ENCODE data around the gene DNAL1.

DNA sequence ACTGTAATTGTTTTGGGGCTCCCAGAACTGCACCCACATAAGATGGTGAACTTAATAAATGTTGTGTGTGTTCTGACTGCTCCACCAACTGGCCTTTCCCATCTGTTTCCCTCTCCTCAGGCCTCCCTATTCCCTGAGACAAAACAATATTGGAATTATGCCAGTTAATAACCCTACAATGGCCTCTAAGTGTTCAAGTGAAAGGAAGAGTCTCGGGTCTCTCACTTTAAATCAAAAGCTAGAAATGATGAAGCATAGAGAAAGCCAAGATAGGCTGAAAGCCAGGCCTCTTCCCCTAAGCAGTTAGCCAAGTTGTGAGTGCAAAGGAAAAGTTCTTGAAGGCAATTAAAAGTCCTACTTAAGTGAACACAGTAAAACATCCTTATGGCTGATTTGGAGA, 19.1 kb upstream of the DNAL1 start:
- TF ChIP-seq POLR2AphosphoS5 (IDR thresholded peaks at IDR 0.05; ENCODE audit: low read depth, low read length) (no peak), TAF1 (IDR thresholded peaks at IDR 0.05; ENCODE audit: low read depth, low read length) (no peak), POU2F2 (IDR thresholded peaks at IDR 0.05; ENCODE audit: low read depth, low read length) (no peak), POLR2A (IDR thresholded peaks at IDR 0.05; ENCODE audit: low read depth, low read length) (no peak), SPI1 (IDR thresholded peaks at IDR 0.05; ENCODE audit: low read depth, low read length) (no peak)

All from GM12891 (cell line).